GM12878 (cell line): ENCODE measurements around the gene PRM1.

Source experiments
- FOXM1 ChIP-seq: IDR thresholded peaks from 2 replicates; pipeline ENCODE4 v1.6.1; 2012; ENCODE audit warnings: low read depth, mild to moderate bottlenecking, inconsistent platforms, low read length, moderate library complexity
- HDAC2 ChIP-seq: fragments of 200-600 bp; sonication (generic); IDR thresholded peaks from 2 replicates; pipeline ENCODE4 v1.6.1; 2017
- KAT2A ChIP-seq: conservative IDR thresholded peaks from 2 replicates; pipeline ENCODE4 v1.6.1; 2011; ENCODE audit warnings: low read depth, low read length; ENCODE audit not compliant: control insufficient read depth
- POLR2A ChIP-seq: IDR thresholded peaks from 2 replicates; pipeline ENCODE4 v1.6.1; 2011; ENCODE audit warnings: low read depth, mild to moderate bottlenecking, low read length
- SMAD5 ChIP-seq: IDR thresholded peaks from 2 replicates; pipeline ENCODE4 v1.6.1; 2016; ENCODE audit warnings: antibody characterized with exemption, low read depth
- STAT3 ChIP-seq: IDR thresholded peaks from 2 replicates; pipeline ENCODE4 v1.6.1; 2011; ENCODE audit warnings: low read depth, low read length, improper control_type of control experiment
- ZNF274 ChIP-seq: IDR thresholded peaks from one replicate; pipeline ENCODE4 v1.8.0; 2011; ENCODE audit not compliant: insufficient read length, insufficient read depth
- TF ChIP-seq, protein P1 (sequence below): IDR thresholded peaks from 2 replicates; pipeline ENCODE4 v1.6.1; 2011; ENCODE audit warnings: low read depth, mild to moderate bottlenecking, low read length, moderate library complexity, borderline replicate concordance; ENCODE audit errors: extremely low read depth
- TF ChIP-seq, protein P2 (sequence below), 3 experiments: IDR thresholded peaks in 2 of 3; conservative IDR thresholded peaks in 1 of 3; 2 replicates each; pipeline ENCODE4 v1.5.1; 2011; ENCODE audit warnings: low read depth in 3 of 3, low read length in 3 of 3, mild to moderate bottlenecking in 3 of 3, control low read depth in 2 of 3, moderate library complexity in 2 of 3, inconsistent platforms in 1 of 3, mixed read lengths in 1 of 3; ENCODE audit not compliant: control insufficient read depth in 2 of 3, insufficient read depth in 1 of 3; ENCODE audit errors: extremely low read depth in 1 of 3
- TF ChIP-seq, protein P3 (sequence below): IDR thresholded peaks from 2 replicates; pipeline ENCODE4 v1.6.1; 2012; ENCODE audit warnings: low read depth, low read length, improper control_type of control experiment

DNA sequence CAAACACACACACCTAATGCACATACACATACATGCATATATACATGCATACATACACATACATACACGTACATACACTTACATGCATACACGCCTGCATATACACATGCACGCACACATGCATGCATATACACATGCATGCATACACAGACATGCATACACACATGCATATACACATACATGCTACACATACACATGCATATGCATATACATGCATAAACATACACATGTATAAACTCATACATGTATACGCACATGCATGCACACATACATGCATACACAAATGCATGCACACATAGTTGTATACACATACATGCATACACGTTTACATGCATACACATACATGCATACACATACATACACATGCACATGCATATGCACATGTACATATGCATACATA, 40.5 kb upstream of the PRM1 start:
- TF ChIP-seq, protein P1, sequence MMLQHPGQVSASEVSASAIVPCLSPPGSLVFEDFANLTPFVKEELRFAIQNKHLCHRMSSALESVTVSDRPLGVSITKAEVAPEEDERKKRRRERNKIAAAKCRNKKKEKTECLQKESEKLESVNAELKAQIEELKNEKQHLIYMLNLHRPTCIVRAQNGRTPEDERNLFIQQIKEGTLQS = no peak
- TF ChIP-seq, protein P2, sequence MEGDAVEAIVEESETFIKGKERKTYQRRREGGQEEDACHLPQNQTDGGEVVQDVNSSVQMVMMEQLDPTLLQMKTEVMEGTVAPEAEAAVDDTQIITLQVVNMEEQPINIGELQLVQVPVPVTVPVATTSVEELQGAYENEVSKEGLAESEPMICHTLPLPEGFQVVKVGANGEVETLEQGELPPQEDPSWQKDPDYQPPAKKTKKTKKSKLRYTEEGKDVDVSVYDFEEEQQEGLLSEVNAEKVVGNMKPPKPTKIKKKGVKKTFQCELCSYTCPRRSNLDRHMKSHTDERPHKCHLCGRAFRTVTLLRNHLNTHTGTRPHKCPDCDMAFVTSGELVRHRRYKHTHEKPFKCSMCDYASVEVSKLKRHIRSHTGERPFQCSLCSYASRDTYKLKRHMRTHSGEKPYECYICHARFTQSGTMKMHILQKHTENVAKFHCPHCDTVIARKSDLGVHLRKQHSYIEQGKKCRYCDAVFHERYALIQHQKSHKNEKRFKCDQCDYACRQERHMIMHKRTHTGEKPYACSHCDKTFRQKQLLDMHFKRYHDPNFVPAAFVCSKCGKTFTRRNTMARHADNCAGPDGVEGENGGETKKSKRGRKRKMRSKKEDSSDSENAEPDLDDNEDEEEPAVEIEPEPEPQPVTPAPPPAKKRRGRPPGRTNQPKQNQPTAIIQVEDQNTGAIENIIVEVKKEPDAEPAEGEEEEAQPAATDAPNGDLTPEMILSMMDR (IDR thresholded peaks at IDR 0.05 in 2 of 3, conservative IDR thresholded peaks at IDR 0.05 in 1 of 3; ENCODE audit: control insufficient read depth in 2 of 3, extremely low read depth in 1 of 3, insufficient read depth in 1 of 3, low read depth in 3 of 3, low read length in 3 of 3) = no peak
- no peak for TF ChIP-seq POLR2A
- TF ChIP-seq SMAD5 = no peak
- no peak for TF ChIP-seq HDAC2
- TF ChIP-seq ZNF274 = no peak
- TF ChIP-seq, protein P3, sequence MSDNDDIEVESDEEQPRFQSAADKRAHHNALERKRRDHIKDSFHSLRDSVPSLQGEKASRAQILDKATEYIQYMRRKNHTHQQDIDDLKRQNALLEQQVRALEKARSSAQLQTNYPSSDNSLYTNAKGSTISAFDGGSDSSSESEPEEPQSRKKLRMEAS = no peak
- no peak for TF ChIP-seq FOXM1
- no peak for TF ChIP-seq STAT3
- TF ChIP-seq KAT2A = no peak
